Keratinocyte (primary cell): ENCODE measurements around the gene TMEM238L. TPM values are rescaled to one million over a fixed set of nuclear protein-coding genes. Genes with fewer than 3 reads are reported as not detected.

Experiments
- DNase-seq: peaks from one replicate; pipeline ENCODE4 v3.0.0-alpha.2; 2011; ENCODE audit warnings: low read depth, missing footprints, low spot score
- FAIRE-seq: peaks from 2 replicates; lab custom pipeline; 2011; peaks lifted over from hg19 to GRCh38; lab: Jason Lieb, UNC
- H2AFZ ChIP-seq: 2 replicates; pipeline ENCODE4 v1.6.0; 2012; ENCODE audit warnings: low read length, control low read depth, inconsistent platforms; ENCODE audit not compliant: control insufficient read depth
- H3K27ac ChIP-seq: 2 replicates; pipeline ENCODE4 v1.5.1; 2011; ENCODE audit warnings: low read length; ENCODE audit not compliant: control insufficient read depth, insufficient read depth
- H3K27me3 ChIP-seq: 3 replicates; pipeline ENCODE4 v1.6.0; 2011; ENCODE audit warnings: low read length; ENCODE audit not compliant: control insufficient read depth, insufficient read depth; ENCODE audit errors: extremely low read depth
- H3K36me3 ChIP-seq, 2 experiments: 2 replicates in 1 of 2; 3 replicates in 1 of 2; pipeline ENCODE4 v1.5.1; 2011; ENCODE audit warnings: low read length in 2 of 2, mild to moderate bottlenecking in 1 of 2; ENCODE audit not compliant: control insufficient read depth in 2 of 2, insufficient read depth in 2 of 2; ENCODE audit errors: extremely low read depth in 1 of 2
- H3K4me1 ChIP-seq: 3 replicates; pipeline ENCODE4 v1.5.1; 2011; ENCODE audit warnings: low read length; ENCODE audit not compliant: control insufficient read depth, insufficient read depth; ENCODE audit errors: extremely low read depth
- H3K4me2 ChIP-seq: 3 replicates; pipeline ENCODE4 v1.6.0; 2011; ENCODE audit warnings: low read depth, low read length; ENCODE audit not compliant: control insufficient read depth, insufficient read depth; ENCODE audit errors: extremely low read depth
- H3K4me3 ChIP-seq, 3 experiments: fragments of 200-600 bp in 1 of 3; sonication (generic) in 1 of 3; 2 replicates in 2 of 3; 3 replicates in 1 of 3; pipeline ENCODE4 v1.5.1; 2011 to 2016; ENCODE audit warnings: low read length in 3 of 3, mild to moderate bottlenecking in 3 of 3, control low read depth in 2 of 3, inconsistent platforms in 1 of 3, low read depth in 1 of 3, mixed read lengths in 1 of 3, mixed run types in 1 of 3, moderate library complexity in 1 of 3; ENCODE audit not compliant: control insufficient read depth in 2 of 3, insufficient read depth in 2 of 3; ENCODE audit errors: extremely low read depth in 1 of 3
- H3K79me2 ChIP-seq: 2 replicates; pipeline ENCODE4 v1.6.0; 2012; ENCODE audit warnings: low read length; ENCODE audit not compliant: control insufficient read depth, insufficient read depth
- H3K9ac ChIP-seq: 3 replicates; pipeline ENCODE4 v1.6.0; 2011; ENCODE audit warnings: low read length; ENCODE audit not compliant: control insufficient read depth, insufficient read depth; ENCODE audit errors: extremely low read depth
- H3K9me1 ChIP-seq: 3 replicates; pipeline ENCODE4 v1.6.0; 2011; ENCODE audit warnings: low read length; ENCODE audit not compliant: control insufficient read depth, insufficient read depth; ENCODE audit errors: extremely low read depth
- H3K9me3 ChIP-seq: 2 replicates; pipeline ENCODE4 v1.5.1; 2012; ENCODE audit warnings: low read depth, low read length; ENCODE audit not compliant: control insufficient read depth
- H4K20me1 ChIP-seq: 3 replicates; pipeline ENCODE4 v1.6.0; 2011; ENCODE audit warnings: low read length; ENCODE audit not compliant: control insufficient read depth, insufficient read depth; ENCODE audit errors: extremely low read depth
- EZH2 ChIP-seq: IDR thresholded peaks from one replicate; pipeline ENCODE4 v1.6.1; 2012; ENCODE audit warnings: inconsistent platforms, mild to moderate bottlenecking, low read length, moderate library complexity
- dilution Hi-C: fragments of 300-500 bp; cut with MboI; formaldehyde crosslinking; loops from one replicate; pipeline ENCODE4 v1.7.0; 2020; ENCODE audit warnings: low sequenced_read_pairs; ENCODE audit not compliant: extremely low pct_ligation_motif_present
- polyA plus RNA-seq, 5 experiments: library from polyadenylated mRNA; depleted of rRNA in 3 of 5; stranded (reverse) in 3 of 5; stranded (forward) in 1 of 5; unstranded in 1 of 5; fragments of >200 nt; gene quantifications; 1 replicate in 1 of 5; 2 replicates in 3 of 5; 3 replicates in 1 of 5; pipeline versions ENCODE4 v1.2.1 to v1.2.3, GENCODE V29; 2011 to 2012; ENCODE audit warnings: missing spikeins in 2 of 5, low read depth in 1 of 5, low replicate concordance in 1 of 5
- TF ChIP-seq, protein P1 (sequence below), 3 experiments: IDR thresholded peaks in 1 of 3; conservative IDR thresholded peaks in 1 of 3; optimal IDR thresholded peaks in 1 of 3; 2 replicates in 2 of 3; 3 replicates in 1 of 3; pipeline versions ENCODE3 to v1.5.1; 2011; ENCODE audit warnings: low read length in 3 of 3, mild to moderate bottlenecking in 3 of 3, moderate library complexity in 2 of 3, control low read depth in 1 of 3, inconsistent platforms in 1 of 3; ENCODE audit not compliant: insufficient read depth in 2 of 3; ENCODE audit errors: extremely low read depth in 1 of 3

TMEM238L gene
- polyA plus RNA-seq, 1 donor (not counting 4 experiments of a cell fraction or from before 2014, with no cell fraction given) = not detected

DNA sequence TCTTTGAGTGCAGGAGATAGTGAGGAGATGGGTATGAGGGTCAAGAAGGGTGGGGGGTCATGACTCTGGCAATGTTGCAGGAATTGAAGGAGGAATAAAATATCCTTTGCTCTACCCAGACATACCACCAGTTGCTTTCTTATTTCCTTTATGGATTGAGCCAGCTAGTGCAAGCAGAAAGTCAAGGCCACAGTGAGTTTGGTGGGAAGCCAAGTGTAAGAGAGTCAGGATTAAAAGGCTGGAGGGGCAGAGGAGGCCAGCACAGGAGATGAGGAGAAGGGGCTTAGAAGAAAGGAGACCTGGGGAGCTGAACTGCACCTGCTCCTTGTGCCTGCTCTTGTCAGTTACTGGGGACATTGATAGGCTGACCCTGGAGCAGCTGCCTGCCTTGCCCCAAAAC is 17.9 kb upstream of the TMEM238L start:
- no peaks in the 10 kb centered on the region for H3K79me2 ChIP-seq
- H3K27me3 ChIP-seq = no peaks in the 10 kb centered on the region
- H3K4me3 ChIP-seq = no peak overlapping the region
- no peak overlapping the region for H3K27ac ChIP-seq
- no peaks in the 10 kb centered on the region for H3K9me1 ChIP-seq
- H3K9ac ChIP-seq = no peak overlapping the region
- no peak for TF ChIP-seq EZH2
- TF ChIP-seq, protein P1, sequence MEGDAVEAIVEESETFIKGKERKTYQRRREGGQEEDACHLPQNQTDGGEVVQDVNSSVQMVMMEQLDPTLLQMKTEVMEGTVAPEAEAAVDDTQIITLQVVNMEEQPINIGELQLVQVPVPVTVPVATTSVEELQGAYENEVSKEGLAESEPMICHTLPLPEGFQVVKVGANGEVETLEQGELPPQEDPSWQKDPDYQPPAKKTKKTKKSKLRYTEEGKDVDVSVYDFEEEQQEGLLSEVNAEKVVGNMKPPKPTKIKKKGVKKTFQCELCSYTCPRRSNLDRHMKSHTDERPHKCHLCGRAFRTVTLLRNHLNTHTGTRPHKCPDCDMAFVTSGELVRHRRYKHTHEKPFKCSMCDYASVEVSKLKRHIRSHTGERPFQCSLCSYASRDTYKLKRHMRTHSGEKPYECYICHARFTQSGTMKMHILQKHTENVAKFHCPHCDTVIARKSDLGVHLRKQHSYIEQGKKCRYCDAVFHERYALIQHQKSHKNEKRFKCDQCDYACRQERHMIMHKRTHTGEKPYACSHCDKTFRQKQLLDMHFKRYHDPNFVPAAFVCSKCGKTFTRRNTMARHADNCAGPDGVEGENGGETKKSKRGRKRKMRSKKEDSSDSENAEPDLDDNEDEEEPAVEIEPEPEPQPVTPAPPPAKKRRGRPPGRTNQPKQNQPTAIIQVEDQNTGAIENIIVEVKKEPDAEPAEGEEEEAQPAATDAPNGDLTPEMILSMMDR (optimal IDR thresholded peaks at IDR 0.05 in 1 of 3, IDR thresholded peaks at IDR 0.05 in 1 of 3, conservative IDR thresholded peaks at IDR 0.05 in 1 of 3; ENCODE audit: extremely low read depth in 1 of 3, insufficient read depth in 2 of 3, low read length in 3 of 3) = no peak
- H3K4me1 ChIP-seq = no peaks in the 10 kb centered on the region
- DNase-seq (no peak), FAIRE-seq (no peak)
- dilution Hi-C loops = no loop called here
- H3K9me3 ChIP-seq = no peaks in the 10 kb centered on the region
- no peak overlapping the region for H2AFZ ChIP-seq
- no peak overlapping the region for H3K4me2 ChIP-seq
- no peaks in the 10 kb centered on the region for H3K36me3 ChIP-seq
- no peaks in the 10 kb centered on the region for H4K20me1 ChIP-seq

DNA sequence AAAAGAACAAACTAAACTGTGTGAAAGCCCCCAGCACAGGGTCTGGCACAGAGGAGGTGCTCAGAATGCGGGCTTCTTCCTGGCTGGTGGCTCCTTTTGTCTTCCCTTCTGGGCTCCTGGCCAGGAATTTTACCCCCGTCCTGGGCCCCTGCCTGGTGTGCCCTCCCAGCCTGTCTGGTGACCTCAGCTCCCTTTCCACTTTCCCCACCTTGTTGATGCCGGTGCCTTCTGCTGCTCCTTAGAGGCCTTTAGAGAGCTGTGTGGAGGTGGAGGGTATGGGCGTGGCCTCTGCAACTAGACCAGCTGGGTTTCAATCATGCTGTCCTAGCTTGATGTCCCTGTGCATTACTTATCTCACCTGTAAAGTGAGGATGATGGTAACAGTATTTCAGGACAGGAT is 17.2 kb upstream of the TMEM238L start:
- H3K27ac ChIP-seq = no peak overlapping the region
- H3K79me2 ChIP-seq = no peaks in the 10 kb centered on the region
- H3K4me1 ChIP-seq = no peaks in the 10 kb centered on the region
- H3K9me3 ChIP-seq = no peaks in the 10 kb centered on the region
- dilution Hi-C loops = no loop called here
- no peak overlapping the region for H3K9ac ChIP-seq
- H3K4me2 ChIP-seq = no peak overlapping the region
- no peak for TF ChIP-seq EZH2
- TF ChIP-seq, protein P1 (optimal IDR thresholded peaks at IDR 0.05 in 1 of 3, IDR thresholded peaks at IDR 0.05 in 1 of 3, conservative IDR thresholded peaks at IDR 0.05 in 1 of 3; ENCODE audit: extremely low read depth in 1 of 3, insufficient read depth in 2 of 3, low read length in 3 of 3) = no peak
- no peaks in the 10 kb centered on the region for H4K20me1 ChIP-seq
- no peak overlapping the region for H2AFZ ChIP-seq
- FAIRE-seq (no peak), DNase-seq (no peak)
- no peaks in the 10 kb centered on the region for H3K36me3 ChIP-seq
- no peaks in the 10 kb centered on the region for H3K9me1 ChIP-seq
- no peaks in the 10 kb centered on the region for H3K27me3 ChIP-seq
- H3K4me3 ChIP-seq = no peak overlapping the region
